Measurements from ENCODE around the gene ADRA2A. TPM values are rescaled to one million over a fixed set of nuclear protein-coding genes. Genes with fewer than 3 reads are reported as not detected.

Gene ADRA2A
- total and polyA plus RNA-seq, 2 experiments from 2014 or later: 18.9 to 74.8 TPM

- Histone ChIP-seq H3K9ac (no peak overlapping the region), H3K27me3 (replicated peaks; ENCODE audit: insufficient read depth) (peaks cover 12% of the 10 kb centered on the region; the same call in 1 of the 2 replicates), H2AFZ (no peak overlapping the region), H3K9me2 (ENCODE audit: insufficient read depth) (no peaks in the 10 kb centered on the region), H3K27ac (no peak overlapping the region), H4K20me1 (ENCODE audit: insufficient read depth) (no peaks in the 10 kb centered on the region), H3K4me1 (ENCODE audit: insufficient read depth) (0 out of 2 replicates have a peak, but pooled peaks cover 4% of the 10 kb centered on the region), H3K4me3 (no peak overlapping the region), H3K36me3 (ENCODE audit: low read depth) (no peaks in the 10 kb centered on the region), H3K9me3 (ENCODE audit: low read depth) (no peaks in the 10 kb centered on the region), H3F3A (ENCODE audit: insufficient read depth) (peaks cover 10% of the 10 kb centered on the region), H3K4me2 (ENCODE audit: unreplicated experiment) (no peak overlapping the region), H3K79me2 (ENCODE audit: insufficient read depth) (no peaks in the 10 kb centered on the region)
- WGBS, 2 experiments (ENCODE audit: low coverage in 1 of 2, low lambda C conversion rate in 2 of 2, missing lambda C conversion rate in 2 of 2): 75 to 85% methylated on average over 1 of the region's 1 CpG
- in situ Hi-C loops (cut with MboI): no loop called here
- TF ChIP-seq EZH2 (IDR thresholded peaks at IDR 0.05; ENCODE audit: insufficient read depth, poor library complexity, severe bottlenecking) (no peak), EZH2phosphoT487 (IDR thresholded peaks at IDR 0.05; ENCODE audit: insufficient read depth, low read depth) (no peak)
- DNase-seq: peak; percentile 45
These were observed 22.0 kb downstream of the ADRA2A start for GRCh38 chr10:111098679-111099437.

- Histone ChIP-seq H3F3A (ENCODE audit: insufficient read depth) (no peaks in the 10 kb centered on the region), H3K36me3 (ENCODE audit: low read depth) (no peaks in the 10 kb centered on the region), H3K9me2 (ENCODE audit: insufficient read depth) (no peaks in the 10 kb centered on the region), H3K4me3 (no peak overlapping the region), H3K4me1 (ENCODE audit: insufficient read depth) (no peaks in the 10 kb centered on the region), H4K20me1 (ENCODE audit: insufficient read depth) (no peaks in the 10 kb centered on the region), H3K9ac (no peak overlapping the region), H3K79me2 (ENCODE audit: insufficient read depth) (no peaks in the 10 kb centered on the region), H3K9me3 (ENCODE audit: low read depth) (no peaks in the 10 kb centered on the region), H2AFZ (no peak overlapping the region), H3K4me2 (ENCODE audit: unreplicated experiment) (no peak overlapping the region), H3K27me3 (replicated peaks; ENCODE audit: insufficient read depth) (peaks cover 12% of the 10 kb centered on the region; the same call in 1 of the 2 replicates), H3K27ac (no peak overlapping the region)
- no peak for TF ChIP-seq EZH2phosphoT487 (IDR thresholded peaks at IDR 0.05; ENCODE audit: insufficient read depth, low read depth)
- TF ChIP-seq EZH2 (IDR thresholded peaks at IDR 0.05; ENCODE audit: insufficient read depth, poor library complexity, severe bottlenecking): no peak
- no peak for DNase-seq
- in situ Hi-C loops (cut with MboI): no loop called here
- WGBS, 2 experiments (ENCODE audit: low coverage in 1 of 2, low lambda C conversion rate in 2 of 2, missing lambda C conversion rate in 2 of 2): 23 to 24% methylated on average over 5 of the region's 5 CpGs
These were observed 23.4 kb downstream of the ADRA2A start for GRCh38 chr10:111100198-111100597.

GRCh38 chr10:111101796-111102195 is 25.0 kb downstream of the ADRA2A start:
- no peak overlapping the region for H3K9ac ChIP-seq
- WGBS, 2 experiments (ENCODE audit: low coverage in 1 of 2, low lambda C conversion rate in 2 of 2, missing lambda C conversion rate in 2 of 2): 65 to 74% methylated on average over 4 of the region's 4 CpGs
- H3F3A ChIP-seq (ENCODE audit: insufficient read depth): no peaks in the 10 kb centered on the region
- no peak for TF ChIP-seq EZH2phosphoT487 (IDR thresholded peaks at IDR 0.05; ENCODE audit: insufficient read depth, low read depth)
- no peak for TF ChIP-seq EZH2 (IDR thresholded peaks at IDR 0.05; ENCODE audit: insufficient read depth, poor library complexity, severe bottlenecking)
- H3K4me1 ChIP-seq (ENCODE audit: insufficient read depth): no peaks in the 10 kb centered on the region
- H3K4me2 ChIP-seq (ENCODE audit: unreplicated experiment): no peak overlapping the region
- no peaks in the 10 kb centered on the region for H3K9me3 ChIP-seq (ENCODE audit: low read depth)
- no peaks in the 10 kb centered on the region for H3K9me2 ChIP-seq (ENCODE audit: insufficient read depth)
- no peaks in the 10 kb centered on the region for H3K79me2 ChIP-seq (ENCODE audit: insufficient read depth)
- no peak for DNase-seq
- H3K27ac ChIP-seq: no peak overlapping the region
- no peaks in the 10 kb centered on the region for H3K36me3 ChIP-seq (ENCODE audit: low read depth)
- peaks cover 12% of the 10 kb centered on the region; the same call in 1 of the 2 replicates for H3K27me3 ChIP-seq (replicated peaks; ENCODE audit: insufficient read depth)
- H4K20me1 ChIP-seq (ENCODE audit: insufficient read depth): no peaks in the 10 kb centered on the region
- in situ Hi-C loops (cut with MboI): no loop called here
- no peak overlapping the region for H2AFZ ChIP-seq
- no peak overlapping the region for H3K4me3 ChIP-seq

- Histone ChIP-seq H3K9me3 (ENCODE audit: low read depth) (no peaks in the 10 kb centered on the region), H4K20me1 (ENCODE audit: insufficient read depth) (no peaks in the 10 kb centered on the region), H3K79me2 (ENCODE audit: insufficient read depth) (no peaks in the 10 kb centered on the region), H3K4me3 (no peak overlapping the region), H3K4me2 (ENCODE audit: unreplicated experiment) (no peak overlapping the region), H3K36me3 (ENCODE audit: low read depth) (no peaks in the 10 kb centered on the region), H3K27ac (no peak overlapping the region), H2AFZ (no peak overlapping the region), H3F3A (ENCODE audit: insufficient read depth) (no peaks in the 10 kb centered on the region), H3K27me3 (replicated peaks; ENCODE audit: insufficient read depth) (peaks cover 12% of the 10 kb centered on the region; the same call in 1 of the 2 replicates), H3K9ac (no peak overlapping the region), H3K9me2 (ENCODE audit: insufficient read depth) (no peaks in the 10 kb centered on the region), H3K4me1 (ENCODE audit: insufficient read depth) (no peaks in the 10 kb centered on the region)
- in situ Hi-C loops (cut with MboI): no loop called here
- TF ChIP-seq EZH2 (IDR thresholded peaks at IDR 0.05; ENCODE audit: insufficient read depth, poor library complexity, severe bottlenecking) (no peak), EZH2phosphoT487 (IDR thresholded peaks at IDR 0.05; ENCODE audit: insufficient read depth, low read depth) (no peak)
- 60 to 72% methylated on average over 4 of the region's 4 CpGs for WGBS, 2 experiments (ENCODE audit: low coverage in 1 of 2, low lambda C conversion rate in 2 of 2, missing lambda C conversion rate in 2 of 2)
- no peak for DNase-seq
These were observed 25.6 kb downstream of the ADRA2A start for GRCh38 chr10:111102359-111102837.
